Mammary epithelial cell (primary cell): ENCODE data around the gene SFT2D2.

ENCODE experiments used
- EZH2 ChIP-seq: IDR thresholded peaks from 2 replicates; pipeline ENCODE4 v1.6.1; 2012; ENCODE audit warnings: low read length, inconsistent platforms, borderline replicate concordance
- TF ChIP-seq, protein P1 (sequence below), 2 donors: IDR thresholded peaks in 1 of 2; conservative IDR thresholded peaks in 1 of 2; 2 replicates each; pipeline ENCODE4 v1.5.1; 2011 to 2012; ENCODE audit warnings: inconsistent platforms in 2 of 2, low read length in 2 of 2, mild to moderate bottlenecking in 2 of 2, control low read depth in 1 of 2, low read depth in 1 of 2; ENCODE audit not compliant: insufficient read depth in 1 of 2; ENCODE audit errors: extremely low read depth in 1 of 2

DNA sequence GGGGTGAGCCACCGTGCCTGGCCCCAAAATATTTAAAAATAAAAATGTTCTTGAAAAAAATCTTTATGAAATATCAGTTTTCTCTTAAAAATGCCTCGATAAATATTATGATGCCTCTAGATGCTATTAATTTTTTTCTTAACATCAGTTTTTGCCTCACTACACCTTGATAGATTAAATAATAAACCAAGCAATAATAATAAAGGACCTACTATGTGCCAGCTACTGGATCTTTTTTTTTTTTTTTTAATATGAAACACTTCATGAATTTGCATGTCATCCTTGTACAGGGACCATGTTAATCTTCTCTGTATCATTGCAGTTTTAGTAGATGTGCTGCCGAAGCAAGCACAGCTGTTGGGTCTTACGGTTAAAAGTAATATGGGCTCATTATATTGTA is 37.3 kb downstream of the SFT2D2 start:
- TF ChIP-seq, protein P1, sequence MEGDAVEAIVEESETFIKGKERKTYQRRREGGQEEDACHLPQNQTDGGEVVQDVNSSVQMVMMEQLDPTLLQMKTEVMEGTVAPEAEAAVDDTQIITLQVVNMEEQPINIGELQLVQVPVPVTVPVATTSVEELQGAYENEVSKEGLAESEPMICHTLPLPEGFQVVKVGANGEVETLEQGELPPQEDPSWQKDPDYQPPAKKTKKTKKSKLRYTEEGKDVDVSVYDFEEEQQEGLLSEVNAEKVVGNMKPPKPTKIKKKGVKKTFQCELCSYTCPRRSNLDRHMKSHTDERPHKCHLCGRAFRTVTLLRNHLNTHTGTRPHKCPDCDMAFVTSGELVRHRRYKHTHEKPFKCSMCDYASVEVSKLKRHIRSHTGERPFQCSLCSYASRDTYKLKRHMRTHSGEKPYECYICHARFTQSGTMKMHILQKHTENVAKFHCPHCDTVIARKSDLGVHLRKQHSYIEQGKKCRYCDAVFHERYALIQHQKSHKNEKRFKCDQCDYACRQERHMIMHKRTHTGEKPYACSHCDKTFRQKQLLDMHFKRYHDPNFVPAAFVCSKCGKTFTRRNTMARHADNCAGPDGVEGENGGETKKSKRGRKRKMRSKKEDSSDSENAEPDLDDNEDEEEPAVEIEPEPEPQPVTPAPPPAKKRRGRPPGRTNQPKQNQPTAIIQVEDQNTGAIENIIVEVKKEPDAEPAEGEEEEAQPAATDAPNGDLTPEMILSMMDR (conservative IDR thresholded peaks at IDR 0.05 in 1 of 2, IDR thresholded peaks at IDR 0.05 in 1 of 2; ENCODE audit: extremely low read depth in 1 of 2, insufficient read depth in 1 of 2, low read depth in 1 of 2, low read length in 2 of 2), result no peak
- TF ChIP-seq EZH2, result no peak
